Esophagus muscularis mucosa (tissue), 4 donors: Measurements from ENCODE around the gene ATP2B2. TPM values are rescaled to one million over a fixed set of nuclear protein-coding genes. Genes with fewer than 3 reads are reported as not detected.

Source experiments
- DNase-seq: peaks from one replicate; pipeline ENCODE4 v3.0.0-alpha.2; 2017; ENCODE audit errors: extremely low spot score
- H3K27ac ChIP-seq, 4 donors: fragments of 200-600 bp; sonication (generic); replicated peaks in 1 of 4; 1 replicate in 3 of 4; 2 replicates in 1 of 4; pipeline ENCODE4 v1.5.1; 2016 to 2019; ENCODE audit warnings: mild to moderate bottlenecking in 1 of 4
- H3K27me3 ChIP-seq, 4 donors: fragments of 200-600 bp; sonication (generic); one replicate each; pipeline versions ENCODE4 v1.5.1 to v1.6.0; 2016 to 2019
- H3K36me3 ChIP-seq, 4 donors: fragments of 200-600 bp; sonication (generic); one replicate each; pipeline ENCODE4 v1.5.1; 2016 to 2019
- H3K4me1 ChIP-seq, 4 donors: fragments of 200-600 bp; sonication (generic); one replicate each; pipeline ENCODE4 v1.5.1; 2016 to 2019
- H3K4me3 ChIP-seq, 4 donors: fragments of 200-600 bp; sonication (generic); 1 replicate in 2 of 4; 2 replicates in 2 of 4; pipeline ENCODE4 v1.5.1; 2016 to 2019; ENCODE audit warnings: mild to moderate bottlenecking in 4 of 4, moderate library complexity in 1 of 4
- H3K9me3 ChIP-seq, 4 donors: fragments of 200-600 bp; sonication (generic); 1 replicate in 3 of 4; 2 replicates in 1 of 4; pipeline ENCODE4 v1.5.1; 2016 to 2019
- EP300 ChIP-seq: sonication (generic); formaldehyde crosslinking; IDR thresholded peaks from one replicate; pipeline ENCODE4 v1.6.1; 2017; ENCODE audit warnings: antibody characterized with exemption
- POLR2A ChIP-seq: fragments of 450-650 bp; IDR thresholded peaks from one replicate; pipeline ENCODE4 v1.6.1; 2017; ENCODE audit warnings: antibody characterized with exemption, moderate library complexity, mild to moderate bottlenecking, low read depth
- POLR2AphosphoS5 ChIP-seq, 2 donors: sonication (generic); formaldehyde crosslinking; IDR thresholded peaks; one replicate each; pipeline ENCODE4 v1.6.1; 2017; ENCODE audit warnings: antibody characterized with exemption in 2 of 2
- WGBS: methylation state at CpG from one replicate; pipeline ENCODE4 v1.1.5; 2018; 5-methylcytosine and 5-hydroxymethylcytosine counted together
- intact Hi-C: fragments of 100-400 bp; cut with DNase I; formaldehyde crosslinking; loops from one replicate; pipeline ENCODE4 v1.15.1; 2023
- total RNA-seq, 4 donors: library from RNA; depleted of rRNA; stranded (reverse); fragments of >200 nt; gene quantifications; one replicate each; pipeline versions ENCODE4 v1.1.0 to v1.2.1, GENCODE V29; 2016
- TF ChIP-seq, protein P1 (sequence below), 3 experiments: fragments of 200-600 bp in 2 of 3; fragments of 450-650 bp in 1 of 3; sonication (generic) in 2 of 3; IDR thresholded peaks; one replicate each; pipeline ENCODE4 v1.5.1; 2017 to 2019; ENCODE audit warnings: antibody characterized with exemption in 3 of 3, mild to moderate bottlenecking in 2 of 3, moderate library complexity in 1 of 3

ATP2B2 gene
- total RNA-seq, 4 donors from 2014 or later: under 0.01 to 0.75 (median 0.39) TPM

DNA sequence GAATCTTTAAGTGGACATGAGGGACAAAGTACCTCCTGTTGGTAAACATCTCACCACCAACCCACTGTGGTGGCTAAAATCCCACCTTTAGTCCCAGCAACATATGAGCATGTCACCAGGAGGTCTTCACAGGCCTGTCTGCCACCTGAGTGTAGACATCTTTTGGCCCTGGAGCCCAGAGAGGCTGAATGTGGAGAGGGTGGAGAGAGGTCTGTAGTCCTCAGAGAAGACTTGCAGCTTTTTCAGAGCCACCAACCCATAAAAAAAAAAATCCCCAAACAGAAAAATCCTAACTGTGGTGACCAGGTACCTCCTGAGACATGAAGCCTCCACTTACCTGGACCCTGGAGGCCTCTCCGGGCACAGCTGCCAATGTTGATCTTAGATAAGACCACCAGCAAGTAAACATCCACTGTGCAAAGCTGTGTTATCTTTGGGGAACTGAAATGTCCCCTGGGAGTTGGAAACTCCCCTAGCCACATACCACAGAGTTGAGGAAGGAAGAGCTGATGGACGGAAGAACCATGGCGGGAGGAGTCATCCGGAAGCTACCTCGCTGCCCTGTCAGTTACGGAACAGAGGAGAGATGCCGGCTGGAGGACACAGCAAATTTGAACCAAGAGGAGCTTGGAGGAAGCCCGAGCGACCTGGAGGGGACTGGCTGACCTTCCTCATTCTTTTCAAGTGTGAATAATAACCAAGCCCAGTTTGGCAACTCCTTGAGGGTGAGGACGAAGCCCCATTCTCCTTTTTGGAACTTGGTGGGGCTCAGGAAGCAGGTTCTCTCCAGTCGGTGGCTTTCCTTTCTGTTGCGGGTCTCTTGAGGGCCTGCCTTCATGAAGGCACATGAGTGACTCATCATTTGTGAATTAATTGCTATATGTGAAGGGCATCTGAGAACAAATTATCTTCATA is 212.6 kb downstream of the ATP2B2 start, which contains the start of gene GHRL:
TSS of gene GHRL (minus strand) at position 443 of the 915 bp plus-strand sequence. CDS start 2,767 bp downstream, outside the sequence.
- Histone ChIP-seq H3K9me3 (no peaks in the 10 kb centered on the region), H3K36me3 (peaks cover 5 to 77% (median 59%) of the 10 kb centered on the region in 4 donors), H3K4me1 (peaks cover 0 to 6% (median 0%) of the 10 kb centered on the region in 4 donors), H3K27ac (no peak within 1 kb of the TSS), H3K27me3 (no peaks in the 10 kb centered on the region), H3K4me3 (no peak within 1 kb of the TSS)
- intact Hi-C loops: no loop called here
- no peak for DNase-seq
- WGBS: 63% methylated on average over 12 of the region's 12 CpGs
- TF ChIP-seq POLR2A (no peak), EP300 (no peak), POLR2AphosphoS5 (IDR thresholded peaks at IDR 0.05) (no peak)
- TF ChIP-seq, protein P1, sequence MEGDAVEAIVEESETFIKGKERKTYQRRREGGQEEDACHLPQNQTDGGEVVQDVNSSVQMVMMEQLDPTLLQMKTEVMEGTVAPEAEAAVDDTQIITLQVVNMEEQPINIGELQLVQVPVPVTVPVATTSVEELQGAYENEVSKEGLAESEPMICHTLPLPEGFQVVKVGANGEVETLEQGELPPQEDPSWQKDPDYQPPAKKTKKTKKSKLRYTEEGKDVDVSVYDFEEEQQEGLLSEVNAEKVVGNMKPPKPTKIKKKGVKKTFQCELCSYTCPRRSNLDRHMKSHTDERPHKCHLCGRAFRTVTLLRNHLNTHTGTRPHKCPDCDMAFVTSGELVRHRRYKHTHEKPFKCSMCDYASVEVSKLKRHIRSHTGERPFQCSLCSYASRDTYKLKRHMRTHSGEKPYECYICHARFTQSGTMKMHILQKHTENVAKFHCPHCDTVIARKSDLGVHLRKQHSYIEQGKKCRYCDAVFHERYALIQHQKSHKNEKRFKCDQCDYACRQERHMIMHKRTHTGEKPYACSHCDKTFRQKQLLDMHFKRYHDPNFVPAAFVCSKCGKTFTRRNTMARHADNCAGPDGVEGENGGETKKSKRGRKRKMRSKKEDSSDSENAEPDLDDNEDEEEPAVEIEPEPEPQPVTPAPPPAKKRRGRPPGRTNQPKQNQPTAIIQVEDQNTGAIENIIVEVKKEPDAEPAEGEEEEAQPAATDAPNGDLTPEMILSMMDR (IDR thresholded peaks at IDR 0.05): no peak

DNA sequence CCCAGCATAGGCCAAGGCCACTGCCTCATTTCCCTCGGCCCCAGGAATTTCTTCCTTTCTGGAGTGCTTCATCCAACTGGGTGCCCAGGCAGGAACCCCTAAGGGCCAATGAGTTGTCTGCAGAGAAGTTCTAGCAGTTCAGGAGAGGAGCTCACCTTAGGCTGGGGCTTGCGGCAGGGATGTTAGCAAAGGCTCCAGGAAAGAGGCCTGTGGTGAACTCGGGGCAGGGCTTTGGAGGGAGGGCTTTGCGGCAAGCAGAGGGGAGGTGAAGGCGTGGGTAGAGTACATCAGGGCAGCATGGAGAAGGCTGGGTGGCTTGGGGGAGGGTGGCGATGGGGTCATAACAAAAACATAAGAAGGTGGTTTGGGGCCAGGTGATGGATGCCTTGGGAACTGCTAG is 213.7 kb downstream of the ATP2B2 start:
- intact Hi-C loops: no loop called here
- WGBS: 92% methylated on average over 6 of the region's 6 CpGs
- Histone ChIP-seq H3K36me3 (peaks cover 5 to 81% (median 57%) of the 10 kb centered on the region in 4 donors), H3K4me1 (peaks cover 0 to 6% (median 3%) of the 10 kb centered on the region in 4 donors), H3K9me3 (no peaks in the 10 kb centered on the region), H3K27me3 (no peaks in the 10 kb centered on the region), H3K4me3 (no peak overlapping the region), H3K27ac (no peak overlapping the region)
- TF ChIP-seq POLR2AphosphoS5 (IDR thresholded peaks at IDR 0.05): no peak
- TF ChIP-seq, protein P1 (IDR thresholded peaks at IDR 0.05): no peak
- TF ChIP-seq EP300: no peak
- no peak for TF ChIP-seq POLR2A
- DNase-seq: no peak

DNA sequence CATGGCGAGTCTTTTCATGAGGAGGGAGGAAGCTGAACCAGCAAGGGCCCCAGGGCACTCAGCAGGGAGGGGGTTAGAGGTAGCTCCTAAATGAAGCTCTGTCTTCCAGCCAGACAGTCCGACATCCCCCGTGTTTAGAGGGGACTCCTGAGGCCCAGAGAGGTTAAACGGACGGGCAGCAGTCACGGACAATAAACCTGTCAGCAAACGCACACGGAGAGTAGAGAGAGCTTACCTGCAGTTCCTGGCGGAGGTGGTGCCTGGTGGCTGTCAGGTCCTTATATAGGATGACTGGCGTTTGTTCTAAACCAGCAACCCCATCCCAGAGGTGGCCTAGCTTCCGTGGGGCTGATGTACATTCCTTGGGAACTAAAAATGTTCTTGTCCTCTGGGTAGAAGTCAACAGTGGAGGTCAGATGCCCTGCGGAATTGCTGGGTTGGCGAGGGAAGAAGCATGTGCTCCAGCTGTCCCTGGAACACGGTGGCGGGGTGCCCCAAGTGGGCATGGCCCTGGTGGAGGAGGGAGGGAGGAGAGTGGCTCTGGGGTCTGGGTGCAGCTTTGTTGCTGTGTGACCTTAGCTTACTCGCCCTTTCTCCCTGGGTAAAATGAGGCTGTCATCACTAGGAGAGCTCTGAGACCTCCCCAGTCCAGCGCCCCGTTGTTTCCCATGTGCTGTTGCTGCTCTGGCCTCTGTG is 214.8 kb downstream of the ATP2B2 start:
- H3K4me1 ChIP-seq: peaks cover 0 to 7% (median 3%) of the 10 kb centered on the region in 4 donors
- TF ChIP-seq, protein P1 (IDR thresholded peaks at IDR 0.05): no peak
- TF ChIP-seq POLR2A (no peak), EP300 (no peak), POLR2AphosphoS5 (IDR thresholded peaks at IDR 0.05) (no peak)
- no peak overlapping the region for H3K4me3 ChIP-seq
- peaks cover 3 to 81% (median 56%) of the 10 kb centered on the region in 4 donors for H3K36me3 ChIP-seq
- WGBS: 88% methylated on average over 10 of the region's 18 CpGs
- no peaks in the 10 kb centered on the region for H3K9me3 ChIP-seq
- no peak overlapping the region for H3K27ac ChIP-seq
- no peak for DNase-seq
- H3K27me3 ChIP-seq: no peaks in the 10 kb centered on the region
- intact Hi-C loops: no loop called here

DNA sequence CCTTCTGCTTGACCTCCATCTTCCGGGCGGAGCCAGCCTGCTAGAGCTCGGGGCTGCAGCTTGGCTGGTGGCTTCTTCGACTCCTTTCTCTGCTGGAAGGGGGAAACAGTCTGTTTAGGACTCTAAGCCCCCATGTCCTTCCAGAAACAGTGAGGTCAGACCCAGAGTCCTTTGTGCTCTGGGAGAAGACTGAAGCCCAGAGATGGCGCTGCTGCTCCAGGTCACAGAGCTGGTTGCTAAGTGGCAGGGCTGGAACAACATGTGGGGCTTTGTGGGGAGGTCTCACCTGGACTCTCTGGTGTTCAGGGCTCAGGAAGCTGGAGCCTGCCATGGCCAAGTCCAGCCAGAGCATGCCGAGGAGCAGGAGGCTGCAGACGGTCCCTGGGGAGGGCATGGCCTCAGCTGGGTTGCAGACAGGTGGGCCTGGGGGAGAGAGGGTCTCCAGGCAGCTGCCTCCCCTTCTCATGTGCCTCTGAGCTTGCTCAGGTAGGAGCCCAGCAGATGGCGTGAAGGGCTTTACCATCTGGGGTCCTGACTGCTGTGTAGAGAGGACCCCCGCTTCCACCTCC is 215.5 kb downstream of the ATP2B2 start:
- Histone ChIP-seq H3K4me3 (no peak overlapping the region), H3K27ac (no peak overlapping the region), H3K27me3 (no peaks in the 10 kb centered on the region), H3K4me1 (peaks cover 0 to 7% (median 3%) of the 10 kb centered on the region in 4 donors), H3K9me3 (no peaks in the 10 kb centered on the region), H3K36me3 (peaks cover 0 to 77% (median 55%) of the 10 kb centered on the region in 4 donors)
- TF ChIP-seq, protein P1 (IDR thresholded peaks at IDR 0.05): no peak
- TF ChIP-seq EP300: no peak
- no peak for TF ChIP-seq POLR2AphosphoS5 (IDR thresholded peaks at IDR 0.05)
- no peak for TF ChIP-seq POLR2A
- intact Hi-C loops: no loop called here
- DNase-seq: no peak
- WGBS: 87% methylated on average over 8 of the region's 9 CpGs
